HG02759 (cell line): ENCODE measurements around the gene TIAM2.
A peak's percentile ranks its signal among the peaks of the same experiment; 100 is the strongest.

ENCODE experiments used
- ATAC-seq: cut with Tn5 transposase; IDR thresholded peaks from one replicate; pipeline ENCODE4 v1.9.1; 2021; ENCODE audit warnings: mild to moderate bottlenecking, moderate library complexity; ENCODE audit not compliant: unreplicated experiment

The TIAM2 gene

DNA sequence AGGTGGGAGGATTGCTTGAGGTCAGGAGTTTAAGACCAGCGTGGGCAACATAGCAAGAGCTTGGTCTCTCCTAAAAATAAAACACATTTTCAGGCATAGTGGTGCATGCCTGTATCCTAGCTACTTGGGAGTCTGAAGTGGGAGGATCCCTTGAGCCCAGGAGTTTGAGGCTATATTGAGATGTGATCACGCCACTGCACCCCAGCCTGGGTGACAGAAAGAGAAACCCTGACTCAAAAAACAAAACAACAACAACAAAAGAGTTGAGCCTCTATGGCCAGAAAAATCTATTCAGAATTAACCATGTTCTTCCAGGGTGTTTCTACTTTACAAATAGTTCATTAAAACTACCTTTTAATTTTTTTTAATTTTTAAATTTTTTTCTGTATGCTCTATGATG, 60.6 kb downstream of the TIAM2 start:
- no peak for ATAC-seq

DNA sequence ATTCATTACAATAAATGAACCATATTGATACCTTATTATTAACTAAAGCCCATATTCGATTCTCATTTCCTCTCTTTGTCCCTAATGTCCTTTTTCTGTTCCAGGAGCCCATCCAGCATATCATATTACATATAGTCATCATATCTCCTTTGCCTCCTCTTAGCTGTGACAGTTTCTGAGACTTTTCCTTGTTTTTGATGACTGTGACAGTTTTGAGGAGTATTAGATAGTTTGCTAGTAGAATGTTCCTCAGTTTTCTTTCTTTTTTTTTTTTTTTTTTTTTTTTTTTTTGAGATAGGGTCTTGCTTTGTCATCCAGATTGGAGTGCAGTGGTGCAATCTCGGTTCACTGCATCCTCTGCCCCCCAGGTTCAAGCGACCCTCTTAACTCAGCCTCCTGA, 61.6 kb downstream of the TIAM2 start:
- no peak for ATAC-seq

DNA sequence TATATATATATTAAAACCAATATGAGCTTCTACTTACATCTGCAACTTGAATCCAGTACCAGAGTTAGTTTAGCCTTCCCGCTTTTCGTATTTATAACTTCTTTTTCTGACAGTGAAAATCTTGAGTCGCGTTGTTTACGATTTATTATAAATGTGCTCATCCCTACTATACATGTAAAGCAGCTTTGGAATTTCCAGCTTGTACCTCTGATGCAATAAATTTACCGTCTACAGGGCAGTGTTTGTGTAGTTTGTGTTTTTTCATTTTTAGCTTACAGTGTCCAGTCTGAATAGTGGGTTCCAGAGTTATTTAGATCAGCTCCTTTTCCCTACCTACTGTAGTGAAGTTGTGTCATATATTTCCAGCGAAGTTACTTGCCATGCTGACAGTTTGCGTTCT, 66.3 kb downstream of the TIAM2 start:
- ATAC-seq: no peak

DNA sequence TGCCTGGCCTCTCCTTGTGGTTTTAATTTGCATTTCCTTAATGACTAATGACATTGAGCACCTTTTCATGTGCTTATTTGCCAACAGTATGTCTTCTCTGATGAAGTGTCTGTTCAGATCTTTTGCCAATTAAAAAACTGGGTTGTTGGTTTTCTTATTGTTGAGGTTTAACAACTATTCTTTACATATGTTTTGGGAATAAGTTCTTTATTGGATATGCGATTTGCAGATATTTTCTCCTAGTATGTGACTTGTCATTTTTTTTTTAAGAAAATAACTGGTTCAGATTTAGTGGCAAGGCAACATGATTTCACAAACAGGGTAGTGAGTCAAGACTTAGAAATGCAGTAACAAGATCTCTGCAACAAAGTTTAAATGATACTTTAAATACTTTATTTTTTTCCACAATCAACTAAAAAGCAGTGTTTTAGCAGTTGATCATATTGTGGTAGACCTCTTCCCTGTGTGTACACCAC, 67.8 kb downstream of the TIAM2 start:
- no peak for ATAC-seq

DNA sequence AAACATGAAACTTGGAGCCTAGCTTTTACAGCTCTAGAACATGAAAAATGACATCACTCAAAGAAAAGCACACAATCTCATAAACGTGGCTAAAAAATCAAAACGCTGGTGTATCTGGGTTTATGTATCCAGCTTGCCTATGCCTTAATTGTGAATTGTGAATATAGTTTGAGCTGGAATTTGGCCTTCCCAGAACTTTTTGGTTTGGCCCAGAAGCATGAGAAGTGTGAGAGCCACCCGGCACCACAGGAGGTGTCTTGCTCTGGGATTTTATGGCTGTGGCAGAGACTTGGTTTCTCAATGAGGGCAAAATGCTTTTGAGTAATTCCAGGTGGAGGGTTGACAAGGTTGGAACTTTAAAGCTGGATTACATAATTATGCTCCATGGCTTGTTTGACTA, 69.2 kb downstream of the TIAM2 start:
- no peak for ATAC-seq

DNA sequence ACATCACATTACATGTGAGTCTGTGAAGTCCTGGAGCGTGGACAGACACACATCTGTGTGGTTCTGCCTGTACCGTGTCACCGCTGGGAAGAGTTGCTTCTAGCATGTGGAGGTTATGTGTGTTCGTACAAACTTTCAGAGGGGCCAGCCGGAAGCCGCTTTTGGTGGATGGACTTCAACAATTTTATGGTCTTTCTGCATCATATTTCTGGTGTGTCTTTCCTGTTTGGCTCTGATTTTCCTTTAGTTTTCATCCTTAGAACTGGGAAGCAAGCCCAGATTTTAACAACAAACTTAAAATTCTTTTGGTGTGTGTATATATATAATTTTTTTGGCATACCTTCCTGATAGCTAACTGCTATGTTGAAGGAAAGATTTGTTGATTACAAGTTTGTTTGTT, 71.2 kb downstream of the TIAM2 start:
- no peak for ATAC-seq

DNA sequence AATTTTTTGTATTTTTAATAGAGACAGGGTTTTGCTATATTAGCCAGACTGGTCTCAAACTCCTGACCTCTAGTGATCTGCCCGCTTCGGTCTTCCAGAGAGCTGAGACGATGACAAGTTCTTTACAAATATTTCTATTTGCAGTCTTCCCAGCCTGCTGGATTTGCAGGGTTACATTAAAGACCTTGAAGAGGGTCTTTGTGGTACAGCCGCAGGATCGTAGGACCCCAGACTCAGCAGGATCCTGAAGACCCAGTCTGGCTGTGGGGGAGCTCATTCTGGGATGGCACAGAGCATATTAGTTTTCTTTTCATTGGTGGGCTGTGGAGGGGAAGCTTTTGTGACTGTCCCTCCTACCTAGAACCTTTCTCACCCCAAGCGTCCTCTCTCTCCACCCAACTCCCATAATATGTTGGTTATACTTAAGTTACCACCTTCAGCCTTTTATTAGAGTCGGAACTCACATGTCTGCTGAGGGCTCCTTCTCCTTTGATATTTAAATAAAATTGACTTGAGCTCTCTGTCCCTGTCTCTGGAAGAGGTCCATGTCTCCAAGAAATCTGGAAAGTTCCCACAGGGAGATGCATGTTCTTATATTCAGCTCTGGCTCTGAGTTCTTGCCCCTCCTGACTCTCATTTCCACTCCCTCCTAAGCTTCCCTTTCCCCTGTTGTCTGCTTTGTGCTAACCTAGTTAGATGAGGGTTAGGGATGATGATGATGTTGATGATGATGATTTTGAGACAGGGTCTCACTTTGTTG, 72.0 kb downstream of the TIAM2 start:
- ATAC-seq: no peak

DNA sequence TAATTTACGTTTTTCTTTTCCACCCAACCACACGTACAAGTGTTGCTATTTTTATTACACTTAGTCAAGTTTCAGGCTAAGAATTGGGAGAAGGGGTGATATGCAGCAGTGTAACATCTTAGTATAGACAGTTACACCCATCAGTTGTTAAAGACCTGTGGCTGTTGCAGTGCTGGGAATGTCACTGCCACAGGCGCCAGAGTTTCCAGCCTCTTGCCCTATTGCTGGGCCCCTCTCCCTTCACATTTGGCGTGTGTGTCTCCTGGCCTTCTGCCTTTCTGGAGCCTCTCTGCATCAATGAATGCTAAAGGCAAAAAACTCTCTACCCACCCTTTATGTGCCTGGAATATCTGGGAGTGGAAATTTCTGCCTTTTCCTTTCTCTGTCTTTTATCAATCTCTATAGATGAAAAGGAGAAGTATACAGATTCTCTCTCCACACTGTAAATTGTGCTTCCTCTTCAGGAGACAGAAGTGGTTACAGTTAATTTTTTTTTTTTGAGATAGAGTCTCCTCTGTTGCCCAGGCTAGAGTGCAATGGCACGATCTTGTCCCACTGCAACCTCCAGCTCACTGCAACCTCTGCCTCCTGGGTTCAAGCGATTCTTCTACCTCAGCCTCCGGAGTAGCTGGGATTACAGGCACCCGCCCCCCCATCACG, 73.0 kb downstream of the TIAM2 start:
- ATAC-seq: no peak

DNA sequence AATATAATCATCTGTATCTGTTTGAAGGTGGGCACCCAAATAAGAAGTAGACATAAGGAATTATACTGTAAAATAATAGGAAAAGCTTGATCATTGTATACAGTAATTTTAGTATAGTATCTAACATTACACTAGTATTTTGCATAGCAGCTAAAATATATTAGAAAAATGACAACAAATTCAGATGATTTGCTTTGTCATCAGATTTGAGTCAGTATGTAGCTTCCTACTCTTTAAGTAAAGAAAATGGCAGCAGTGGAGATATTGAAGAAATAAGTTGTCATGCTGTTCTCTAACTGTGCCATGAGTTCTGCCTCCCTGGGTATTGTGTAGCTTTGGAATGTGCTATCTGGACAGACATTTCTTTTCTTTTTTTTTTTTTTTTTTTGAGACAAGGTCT, 74.4 kb downstream of the TIAM2 start:
- no peak for ATAC-seq

DNA sequence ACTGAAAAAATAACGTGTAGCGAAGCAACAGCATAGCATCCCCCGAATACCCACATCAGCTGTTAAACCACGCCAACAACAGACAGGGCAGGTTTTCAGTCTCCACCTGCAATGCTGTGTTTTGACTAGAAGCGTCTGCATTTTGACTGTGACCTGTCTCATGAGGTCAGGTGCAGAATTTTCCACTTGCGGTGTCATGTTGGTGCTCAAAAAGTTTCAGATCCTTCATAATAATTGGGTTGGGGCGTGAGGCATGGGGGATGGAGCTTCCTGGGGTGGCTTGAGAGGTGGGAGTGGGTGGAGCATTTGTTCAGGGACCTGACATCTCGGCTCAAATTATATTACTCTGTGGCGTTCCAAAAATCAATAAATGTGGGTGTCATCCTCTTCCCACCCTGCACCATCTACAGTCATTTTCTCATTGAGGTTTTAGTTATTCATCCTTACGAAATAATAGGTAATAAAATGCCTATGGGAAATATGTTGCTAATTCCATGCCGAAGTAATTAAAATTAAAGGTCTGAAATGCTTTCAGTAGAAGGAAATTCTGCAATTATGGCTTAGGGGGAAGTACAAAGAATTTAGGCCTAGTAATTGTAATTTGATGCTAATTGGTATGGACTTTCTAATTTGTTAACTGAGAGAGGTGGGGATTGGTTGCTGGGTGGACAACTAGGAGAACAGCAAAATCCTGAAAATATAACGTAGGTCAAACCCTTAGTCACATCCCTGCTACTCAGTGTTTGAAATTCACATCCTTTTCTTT, 81.0 kb downstream of the TIAM2 start:
- no peak for ATAC-seq

DNA sequence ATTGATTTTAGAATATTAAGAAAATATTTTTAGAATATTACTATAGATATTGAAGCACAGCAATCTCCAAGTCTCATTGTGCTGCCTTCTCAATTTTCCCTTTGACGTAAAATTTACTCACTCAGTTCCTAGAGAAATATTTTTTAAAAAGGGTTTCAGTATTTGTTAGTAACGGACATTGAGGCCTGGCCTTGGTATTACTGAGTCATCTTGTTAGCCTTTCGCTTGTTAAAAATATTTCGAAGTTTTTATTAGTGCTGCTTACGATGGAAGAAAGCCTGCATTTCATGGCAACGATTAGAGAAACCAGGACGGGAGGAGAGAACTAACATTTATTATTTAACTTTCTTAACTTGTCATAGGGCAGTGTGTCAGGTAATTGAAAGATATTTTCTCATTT, 82.2 kb downstream of the TIAM2 start:
- ATAC-seq: no peak

DNA sequence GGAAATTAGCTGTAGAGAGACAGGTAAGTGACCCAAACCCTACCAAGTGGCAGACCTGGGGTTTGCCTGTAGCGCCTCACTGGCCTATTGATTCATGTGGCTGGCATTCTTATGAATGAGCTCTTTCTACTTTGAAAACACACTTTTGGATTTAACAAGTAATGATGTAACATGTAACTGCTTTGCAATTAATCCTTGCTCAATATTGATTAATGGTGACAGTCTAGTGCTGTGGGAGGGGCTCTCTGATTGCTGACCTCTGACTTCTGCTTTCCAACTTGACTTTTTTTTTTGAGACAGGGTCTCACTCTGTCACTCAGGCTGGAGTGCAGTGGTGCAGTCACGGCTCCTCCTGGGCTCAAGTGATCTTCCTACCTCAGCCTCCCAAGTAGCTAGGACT, 82.7 kb downstream of the TIAM2 start:
- no peak for ATAC-seq

DNA sequence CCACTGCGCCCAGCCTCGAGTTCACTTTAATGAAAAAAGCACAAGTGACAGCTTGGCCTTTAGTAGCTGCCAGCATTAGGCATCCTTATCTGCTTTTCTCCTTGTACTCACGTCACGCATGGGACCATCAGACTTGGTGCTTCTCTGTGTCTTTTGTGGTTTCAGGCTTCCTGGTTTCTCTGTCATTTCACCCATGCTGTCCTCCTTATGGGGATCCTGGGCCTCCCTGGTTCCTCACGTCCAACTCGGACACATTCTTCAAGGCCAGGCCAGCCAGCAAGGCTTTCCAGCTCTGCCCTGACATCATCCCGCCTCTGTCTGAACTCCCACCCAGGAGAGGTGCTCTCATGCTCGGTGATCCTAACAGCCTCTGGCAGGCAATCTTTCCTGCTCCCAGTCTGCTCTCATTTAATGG, 83.2 kb downstream of the TIAM2 start:
- no peak for ATAC-seq

DNA sequence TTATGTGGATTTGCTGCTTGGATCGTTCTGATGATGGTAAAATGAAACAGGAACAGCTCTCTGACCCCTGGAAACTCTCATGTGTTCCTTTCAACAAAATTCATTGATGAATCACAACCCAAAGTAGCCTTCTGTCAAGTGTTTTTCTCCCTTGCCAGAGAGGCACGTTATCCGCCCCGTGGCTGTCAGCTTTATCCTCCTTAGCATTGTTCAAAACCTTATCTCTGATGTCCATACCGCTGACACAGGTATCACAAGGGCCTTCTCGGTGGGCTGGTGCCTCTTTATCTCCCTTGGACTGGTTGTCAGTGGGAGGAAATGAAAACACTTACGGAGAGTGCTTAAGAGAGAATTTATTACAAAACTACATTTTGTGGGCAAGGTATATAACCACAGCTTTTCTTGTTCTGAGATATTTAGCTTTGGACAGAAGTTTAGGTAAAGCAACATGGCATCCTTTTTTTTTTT, 84.9 kb downstream of the TIAM2 start:
- peak; percentile 63 for ATAC-seq

DNA sequence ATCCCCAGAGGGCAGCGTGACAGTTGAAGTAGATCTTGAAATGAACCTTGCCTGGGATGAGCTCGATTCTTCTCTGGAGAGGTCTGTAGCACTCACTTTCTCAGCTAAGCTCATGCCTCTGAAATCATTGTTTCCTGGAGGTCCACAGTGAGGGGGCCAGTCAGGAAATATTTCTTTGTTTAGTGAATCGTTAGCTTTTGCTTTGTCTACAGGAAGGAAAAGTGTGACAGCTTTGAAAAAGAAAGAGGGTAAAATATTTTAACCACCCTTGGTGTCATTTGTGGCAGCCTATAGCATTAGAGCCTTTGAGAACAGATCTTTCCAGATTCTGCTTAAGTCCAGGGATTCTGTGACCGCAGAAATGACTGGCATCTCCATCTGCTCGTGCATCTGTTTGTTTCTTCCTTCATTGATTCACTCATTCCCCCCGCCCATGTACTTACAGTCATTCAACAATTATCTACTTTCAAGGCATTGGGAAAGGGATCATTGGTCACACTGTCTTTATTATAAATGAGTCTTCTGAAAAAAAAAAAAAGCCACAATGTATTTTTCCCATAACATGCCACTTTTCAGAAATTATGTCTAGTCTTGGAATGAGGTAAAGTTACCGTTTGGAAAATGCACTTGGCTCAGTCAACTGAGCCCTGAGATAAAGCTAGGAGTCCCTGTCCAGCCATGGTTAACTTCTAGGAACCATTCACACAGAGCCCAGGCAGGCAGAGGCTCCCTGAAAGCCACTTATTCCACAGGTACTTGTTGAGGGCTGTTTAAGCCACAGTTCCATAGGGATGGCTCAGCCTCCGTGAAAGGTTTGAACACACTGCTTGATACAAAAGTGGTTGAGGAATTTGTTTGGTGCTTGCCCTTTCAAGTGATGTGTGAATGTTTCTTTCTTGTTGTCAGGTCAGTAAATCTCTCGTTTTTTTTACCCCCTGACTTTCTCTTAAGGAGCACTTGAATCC, 86.0 kb downstream of the TIAM2 start:
- no peak for ATAC-seq

DNA sequence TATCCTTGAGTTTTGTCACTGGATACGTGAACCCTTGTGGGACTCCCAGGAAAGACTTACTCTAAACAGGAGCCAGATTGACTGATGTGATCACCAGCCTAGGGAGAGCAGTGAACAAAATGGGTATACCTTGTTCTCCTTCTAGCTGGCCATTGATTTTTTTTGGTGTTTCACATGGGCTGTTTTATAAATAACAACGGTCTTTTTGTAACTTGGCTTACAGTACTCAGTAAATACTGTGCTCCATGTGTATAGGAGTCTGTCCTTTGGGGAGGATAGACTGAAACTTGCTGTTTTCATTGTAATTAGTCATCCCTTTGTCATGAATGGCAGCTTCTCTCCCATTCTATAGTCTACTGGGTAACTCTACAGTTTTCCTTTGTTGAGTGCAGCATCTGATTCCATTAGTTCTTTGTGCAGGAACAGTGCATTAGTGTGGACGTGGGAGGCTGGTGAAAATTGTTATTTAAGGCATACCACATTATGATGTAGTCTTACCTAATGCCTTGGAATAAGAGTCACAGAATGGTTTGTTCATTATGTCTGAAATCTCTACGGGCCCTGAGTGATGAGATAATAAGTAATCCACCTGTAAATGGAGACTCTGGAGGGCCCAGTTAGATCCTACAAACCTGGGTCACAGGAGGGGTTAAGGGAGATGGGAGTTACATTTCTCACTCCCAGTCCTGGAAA, 89.5 kb downstream of the TIAM2 start:
- ATAC-seq: no peak

DNA sequence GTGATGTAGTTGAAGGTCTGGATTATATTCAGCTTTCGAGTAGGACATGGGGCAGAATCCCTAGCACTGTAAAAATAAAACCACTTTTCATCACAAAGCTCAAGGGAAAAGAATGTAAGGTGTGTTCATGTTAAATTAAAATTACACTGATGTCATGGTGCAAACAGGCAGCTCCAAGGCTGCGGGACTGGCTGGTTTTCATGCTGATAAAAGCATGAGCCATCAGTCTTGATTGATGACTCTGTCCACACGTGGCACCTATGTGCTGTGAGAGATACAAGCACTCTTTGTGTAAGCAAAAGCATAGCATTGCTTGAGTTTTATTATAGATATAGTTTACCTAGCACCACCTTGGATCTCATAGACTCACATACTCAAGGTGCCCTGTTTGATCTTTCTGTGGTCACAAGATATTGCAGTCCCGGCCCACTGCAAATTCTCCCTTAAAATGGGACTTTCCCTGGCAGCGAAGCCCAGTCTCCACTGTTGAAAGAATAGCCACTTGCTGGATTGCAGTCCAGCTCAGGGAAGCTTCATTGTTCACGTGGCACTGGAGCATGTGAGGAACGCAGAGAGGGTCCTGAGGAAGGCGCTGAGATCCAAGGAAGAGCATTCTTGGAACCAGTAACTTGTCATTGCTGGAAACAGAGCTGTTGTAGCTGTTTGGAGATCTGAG, 90.6 kb downstream of the TIAM2 start:
- ATAC-seq: no peak

DNA sequence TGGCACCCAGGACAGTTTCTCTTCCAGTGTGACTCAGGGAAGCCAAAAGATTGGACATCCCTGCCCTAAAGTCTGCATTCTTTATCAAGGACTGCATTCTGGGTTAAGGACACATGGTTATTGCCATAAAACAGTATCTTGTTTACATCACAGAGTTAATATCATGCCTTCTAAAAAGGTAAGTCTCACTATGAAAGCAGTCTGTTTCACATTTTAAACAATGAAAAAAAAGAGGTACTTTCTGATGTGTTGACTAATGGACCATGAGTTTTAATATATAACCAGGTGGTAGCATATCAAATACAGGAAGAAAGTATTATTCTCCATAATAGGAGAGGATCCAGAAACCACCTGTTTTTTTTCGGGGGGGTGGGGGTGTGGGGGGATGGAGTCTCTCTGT, 93.7 kb downstream of the TIAM2 start:
- peak; percentile 61 for ATAC-seq

DNA sequence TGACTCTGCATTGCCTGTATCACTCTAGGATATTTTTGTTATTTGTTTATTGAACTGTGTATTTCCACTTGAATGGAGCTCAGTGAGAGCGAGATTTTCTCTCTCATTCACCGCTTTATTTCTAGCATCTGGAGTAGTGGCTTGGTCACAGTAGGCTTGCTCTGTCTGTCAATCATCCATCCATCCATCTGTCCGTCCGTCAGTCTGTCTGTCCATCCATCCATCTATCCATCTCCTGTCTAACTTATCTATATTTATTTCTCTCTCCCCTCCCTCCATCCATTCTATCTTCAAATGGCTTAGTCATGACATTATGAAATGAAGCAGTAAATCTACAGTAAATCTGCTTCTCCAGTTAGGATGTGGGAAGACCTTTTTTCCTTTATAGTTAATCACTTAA, 94.6 kb downstream of the TIAM2 start:
- no peak for ATAC-seq
